Kidney (tissue), 14 donors: Measurements from ENCODE around the gene LAMC1. TPM values are rescaled to one million over a fixed set of nuclear protein-coding genes. Genes with fewer than 3 reads are reported as not detected.

Source experiments
- DNase-seq, 5 donors: peaks; one replicate each; pipeline ENCODE4 v3.0.0-alpha.2; 2013 to 2020
- FAIRE-seq: peaks from 2 replicates; lab custom pipeline; 2012; peaks lifted over from hg19 to GRCh38; lab: Jason Lieb, UNC
- H3K27ac ChIP-seq, 2 donors: one replicate each; pipeline ENCODE4 v1.7.0; 2013; ENCODE audit warnings: low read depth in 2 of 2, low read length in 2 of 2, inconsistent platforms in 1 of 2
- H3K27me3 ChIP-seq: one replicate; pipeline ENCODE4 v1.7.1; 2013; ENCODE audit warnings: low read length, inconsistent platforms; ENCODE audit not compliant: control insufficient read depth, insufficient read depth
- H3K36me3 ChIP-seq, 3 donors: one replicate each; pipeline versions ENCODE4 v1.7.0 to v1.7.1; 2013; ENCODE audit warnings: low read length in 3 of 3, control low read depth in 1 of 3, inconsistent platforms in 1 of 3; ENCODE audit not compliant: insufficient read depth in 3 of 3, control insufficient read depth in 2 of 3
- H3K4me1 ChIP-seq, 3 donors: one replicate each; pipeline versions ENCODE4 v1.7.0 to v1.7.1; 2013; ENCODE audit warnings: low read length in 3 of 3, inconsistent platforms in 1 of 3, low read depth in 1 of 3; ENCODE audit not compliant: control insufficient read depth in 2 of 3, insufficient read depth in 2 of 3
- H3K4me3 ChIP-seq, 3 donors: one replicate each; pipeline versions ENCODE4 v1.7.0 to v1.8.1; 2013; ENCODE audit warnings: low read length in 3 of 3, control low read depth in 1 of 3, inconsistent platforms in 1 of 3
- H3K9ac ChIP-seq, 3 donors: one replicate each; pipeline versions ENCODE4 v1.7.0 to v1.7.1; 2013; ENCODE audit warnings: low read length in 3 of 3, control low read depth in 1 of 3, inconsistent platforms in 1 of 3
- H3K9me3 ChIP-seq, 3 donors: one replicate each; pipeline versions ENCODE4 v1.7.0 to v1.7.1; 2013; ENCODE audit warnings: low read length in 3 of 3, control low read depth in 1 of 3, inconsistent platforms in 1 of 3; ENCODE audit not compliant: control insufficient read depth in 2 of 3, insufficient read depth in 1 of 3
- intact Hi-C: fragments of 100-400 bp; cut with DNase I; formaldehyde crosslinking; loops from one replicate; pipeline ENCODE4 v1.11.1; 2022
- polyA plus RNA-seq: library from polyadenylated mRNA; stranded (reverse); fragments of 350-450 nt; fragmentation: Illumina TruSeq; extraction: RNeasy Lipid Tissue Mini Kit (QIAGEN cat#74804); gene quantifications from one replicate; pipeline ENCODE4 v1.2.3, GENCODE V29; 2014; ENCODE audit warnings: low read depth, low replicate concordance; ENCODE audit not compliant: insufficient read depth
- total RNA-seq: library from RNA; stranded (reverse); fragmentation: NEBNext Ultra II Directional; extraction: Animal tissue kit (Norgen Biotek cat#: 25700); gene quantifications from one replicate; pipeline ENCODE4 v1.2.1, GENCODE V29; 2021
- TF ChIP-seq, protein P1 (sequence below): IDR thresholded peaks from 3 replicates; pipeline ENCODE4 v1.5.1; 2012; ENCODE audit warnings: mild to moderate bottlenecking, moderate library complexity, borderline replicate concordance; ENCODE audit not compliant: insufficient read depth; ENCODE audit errors: extremely low read depth
- donor health status: control.
- donor health status: control.
- donor health status: control.
- donor health status: control.
- donor health status: control.
- donor health status: DM: yes; HTN: yes; CAD: no.
- donor health status: Normal renal cell carcinoma (clear cell type).

The LAMC1 gene
- total and polyA plus RNA-seq, 2 donors from 2014 or later: 21.1 to 140 TPM

DNA sequence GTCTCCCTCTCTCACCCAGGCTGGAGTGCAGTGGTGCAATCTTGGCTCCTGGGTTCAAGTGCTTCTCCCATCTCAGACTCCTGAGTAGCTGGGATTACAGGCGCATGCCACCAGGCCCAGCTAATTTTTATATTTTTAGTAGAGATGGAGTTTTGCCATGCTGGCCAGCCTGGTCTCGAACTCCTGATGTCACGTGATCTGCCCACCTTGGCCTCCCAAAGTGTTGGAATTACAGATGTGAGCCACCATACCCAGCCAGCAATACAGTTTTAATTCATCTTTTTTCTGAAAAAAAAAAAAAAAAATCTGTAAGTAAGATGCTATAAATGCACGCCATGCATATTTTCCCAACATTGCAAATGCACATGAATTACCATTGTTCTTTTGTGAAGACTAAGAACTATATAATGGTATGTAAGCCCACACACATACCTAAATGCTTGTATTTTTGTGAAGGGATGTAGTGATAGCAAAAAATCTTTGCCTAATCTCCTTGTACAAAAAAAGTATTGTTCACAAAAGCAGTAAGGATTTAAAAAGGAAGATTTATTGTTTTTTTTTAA lies 170.8 kb downstream of the LAMC1 start:
- Histone ChIP-seq H3K27ac (no peak overlapping the region), H3K27me3 (no peaks in the 10 kb centered on the region), H3K4me1 (no peaks in the 10 kb centered on the region), H3K36me3 (no peaks in the 10 kb centered on the region), H3K4me3 (no peak overlapping the region), H3K9ac (no peak overlapping the region), H3K9me3 (no peaks in the 10 kb centered on the region)
- TF ChIP-seq, protein P1, sequence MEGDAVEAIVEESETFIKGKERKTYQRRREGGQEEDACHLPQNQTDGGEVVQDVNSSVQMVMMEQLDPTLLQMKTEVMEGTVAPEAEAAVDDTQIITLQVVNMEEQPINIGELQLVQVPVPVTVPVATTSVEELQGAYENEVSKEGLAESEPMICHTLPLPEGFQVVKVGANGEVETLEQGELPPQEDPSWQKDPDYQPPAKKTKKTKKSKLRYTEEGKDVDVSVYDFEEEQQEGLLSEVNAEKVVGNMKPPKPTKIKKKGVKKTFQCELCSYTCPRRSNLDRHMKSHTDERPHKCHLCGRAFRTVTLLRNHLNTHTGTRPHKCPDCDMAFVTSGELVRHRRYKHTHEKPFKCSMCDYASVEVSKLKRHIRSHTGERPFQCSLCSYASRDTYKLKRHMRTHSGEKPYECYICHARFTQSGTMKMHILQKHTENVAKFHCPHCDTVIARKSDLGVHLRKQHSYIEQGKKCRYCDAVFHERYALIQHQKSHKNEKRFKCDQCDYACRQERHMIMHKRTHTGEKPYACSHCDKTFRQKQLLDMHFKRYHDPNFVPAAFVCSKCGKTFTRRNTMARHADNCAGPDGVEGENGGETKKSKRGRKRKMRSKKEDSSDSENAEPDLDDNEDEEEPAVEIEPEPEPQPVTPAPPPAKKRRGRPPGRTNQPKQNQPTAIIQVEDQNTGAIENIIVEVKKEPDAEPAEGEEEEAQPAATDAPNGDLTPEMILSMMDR: no peak
- intact Hi-C loops: no loop called here
- FAIRE-seq (no peak), DNase-seq (no peak)

DNA sequence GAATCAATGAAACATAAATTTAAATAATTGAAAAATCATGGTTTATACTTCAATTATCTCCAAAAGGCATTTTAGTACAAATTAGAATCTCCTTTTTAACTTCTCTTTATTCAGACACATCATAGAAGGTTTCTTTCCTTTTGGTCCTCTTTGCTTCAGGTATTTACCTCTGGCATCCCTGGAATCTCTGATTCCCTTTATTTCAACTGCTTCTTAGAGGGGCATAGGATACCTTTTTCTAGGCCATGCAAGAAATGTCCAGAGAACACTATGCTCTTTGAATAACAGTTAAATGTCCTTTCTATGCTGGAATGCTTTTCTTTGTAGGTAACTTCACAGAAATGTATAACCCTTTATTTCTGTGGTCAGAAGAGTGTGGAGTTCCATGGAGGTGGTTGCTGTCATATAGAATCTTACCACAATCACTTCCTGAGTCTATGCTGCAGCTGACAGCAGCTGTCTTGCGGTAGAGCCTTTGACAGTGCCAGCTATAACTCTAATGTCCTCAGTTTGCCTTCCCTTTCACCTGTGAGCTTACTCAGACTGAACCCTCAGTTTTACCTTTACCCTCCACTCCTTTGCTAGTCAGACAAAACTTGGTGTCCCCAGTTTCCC lies 171.4 kb downstream of the LAMC1 start:
- Histone ChIP-seq H3K36me3 (no peaks in the 10 kb centered on the region), H3K4me3 (no peak overlapping the region), H3K9ac (no peak overlapping the region), H3K27ac (no peak overlapping the region), H3K4me1 (no peaks in the 10 kb centered on the region), H3K9me3 (no peaks in the 10 kb centered on the region), H3K27me3 (no peaks in the 10 kb centered on the region)
- no peak for FAIRE-seq
- intact Hi-C loops: no loop called here
- DNase-seq: no peak
- TF ChIP-seq, protein P1: no peak

DNA sequence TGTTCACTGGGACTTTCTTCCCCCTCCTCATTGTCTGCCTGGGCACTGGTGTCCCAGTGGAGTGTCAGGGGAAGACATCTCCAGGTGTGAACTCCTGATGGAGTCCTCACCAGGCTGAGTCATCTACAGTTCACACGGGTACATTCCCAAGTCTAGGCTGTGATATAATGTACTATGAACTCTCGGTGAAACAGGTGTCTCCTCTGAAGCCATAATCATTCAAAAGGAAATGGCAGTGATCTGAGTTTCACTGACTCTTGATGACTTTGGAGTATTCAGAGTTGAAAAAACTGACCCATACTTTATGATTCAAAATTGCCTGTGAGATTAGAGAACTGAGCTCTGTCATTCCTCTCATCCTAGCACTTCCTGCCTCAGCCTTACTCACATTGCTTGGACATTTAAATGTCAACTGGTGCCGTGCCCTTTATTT lies 171.9 kb downstream of the LAMC1 start:
- no peak overlapping the region for H3K27ac ChIP-seq
- no peak overlapping the region for H3K9ac ChIP-seq
- no peak overlapping the region for H3K4me3 ChIP-seq
- intact Hi-C loops: no loop called here
- H3K27me3 ChIP-seq: no peaks in the 10 kb centered on the region
- FAIRE-seq (no peak), DNase-seq (no peak)
- TF ChIP-seq, protein P1: no peak
- no peaks in the 10 kb centered on the region for H3K4me1 ChIP-seq
- H3K36me3 ChIP-seq: no peaks in the 10 kb centered on the region
- H3K9me3 ChIP-seq: no peaks in the 10 kb centered on the region

Other genes with a start within 250 kb of the LAMC1 start
- 15.7 TPM for gene NPL, start 233.6 kb upstream of the LAMC1 start, total RNA-seq
- gene NPL, start 233.6 kb upstream of the LAMC1 start, polyA plus RNA-seq: 69.4 TPM
- gene DHX9, start 184.1 kb upstream of the LAMC1 start, total RNA-seq: 152 TPM
- gene DHX9, start 184.1 kb upstream of the LAMC1 start, polyA plus RNA-seq: 72.3 TPM
- not detected for gene SHCBP1L, start 70.3 kb upstream of the LAMC1 start, total RNA-seq
- gene SHCBP1L, start 70.3 kb upstream of the LAMC1 start, polyA plus RNA-seq: not detected
- gene LAMC2, start 162.8 kb downstream of the LAMC1 start, total RNA-seq: 89.0 TPM
- 4.0 TPM for gene LAMC2, start 162.8 kb downstream of the LAMC1 start, polyA plus RNA-seq